C4-2B (cell line): ENCODE results near the gene ANGEL1.

Source experiments
- ZFX ChIP-seq: fragments of 450-650 bp; IDR thresholded peaks from 2 replicates; pipeline ENCODE4 v1.6.1; 2017
- TF ChIP-seq, protein P1 (sequence below): fragments of 450-650 bp; conservative IDR thresholded peaks from 2 replicates; pipeline ENCODE4 v1.5.1; 2017; ENCODE audit warnings: mild to moderate bottlenecking

DNA sequence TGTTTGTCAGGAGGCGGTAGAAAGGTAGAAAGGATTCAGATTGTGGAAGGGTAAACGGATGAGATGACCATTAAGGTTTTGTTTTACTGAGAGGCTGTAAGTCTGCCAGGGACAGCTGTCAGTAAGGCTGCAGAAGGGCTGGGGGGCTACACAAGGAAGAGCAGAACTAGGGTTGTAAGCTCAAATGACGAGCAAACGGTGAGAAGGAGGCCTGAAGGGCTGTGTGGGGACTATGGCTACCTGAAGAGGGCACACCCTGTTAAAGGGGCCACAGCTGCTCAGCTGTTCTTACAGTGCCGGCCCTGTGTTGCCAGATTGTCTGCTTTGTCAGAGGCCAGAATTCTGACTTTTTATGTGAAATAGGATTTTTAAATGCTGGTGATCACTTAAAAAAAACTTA lies 32.3 kb downstream of the ANGEL1 start:
- no peak for TF ChIP-seq ZFX
- TF ChIP-seq, protein P1, sequence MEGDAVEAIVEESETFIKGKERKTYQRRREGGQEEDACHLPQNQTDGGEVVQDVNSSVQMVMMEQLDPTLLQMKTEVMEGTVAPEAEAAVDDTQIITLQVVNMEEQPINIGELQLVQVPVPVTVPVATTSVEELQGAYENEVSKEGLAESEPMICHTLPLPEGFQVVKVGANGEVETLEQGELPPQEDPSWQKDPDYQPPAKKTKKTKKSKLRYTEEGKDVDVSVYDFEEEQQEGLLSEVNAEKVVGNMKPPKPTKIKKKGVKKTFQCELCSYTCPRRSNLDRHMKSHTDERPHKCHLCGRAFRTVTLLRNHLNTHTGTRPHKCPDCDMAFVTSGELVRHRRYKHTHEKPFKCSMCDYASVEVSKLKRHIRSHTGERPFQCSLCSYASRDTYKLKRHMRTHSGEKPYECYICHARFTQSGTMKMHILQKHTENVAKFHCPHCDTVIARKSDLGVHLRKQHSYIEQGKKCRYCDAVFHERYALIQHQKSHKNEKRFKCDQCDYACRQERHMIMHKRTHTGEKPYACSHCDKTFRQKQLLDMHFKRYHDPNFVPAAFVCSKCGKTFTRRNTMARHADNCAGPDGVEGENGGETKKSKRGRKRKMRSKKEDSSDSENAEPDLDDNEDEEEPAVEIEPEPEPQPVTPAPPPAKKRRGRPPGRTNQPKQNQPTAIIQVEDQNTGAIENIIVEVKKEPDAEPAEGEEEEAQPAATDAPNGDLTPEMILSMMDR = no peak
